ENCODE measurements around the gene CTDSP2.
"Not testable (repeated sequence)": the region's sequence is repeated elsewhere in the genome, so short reads cannot be mapped to it uniquely, and the experiment has no call there.

Gene CTDSP2

DNA sequence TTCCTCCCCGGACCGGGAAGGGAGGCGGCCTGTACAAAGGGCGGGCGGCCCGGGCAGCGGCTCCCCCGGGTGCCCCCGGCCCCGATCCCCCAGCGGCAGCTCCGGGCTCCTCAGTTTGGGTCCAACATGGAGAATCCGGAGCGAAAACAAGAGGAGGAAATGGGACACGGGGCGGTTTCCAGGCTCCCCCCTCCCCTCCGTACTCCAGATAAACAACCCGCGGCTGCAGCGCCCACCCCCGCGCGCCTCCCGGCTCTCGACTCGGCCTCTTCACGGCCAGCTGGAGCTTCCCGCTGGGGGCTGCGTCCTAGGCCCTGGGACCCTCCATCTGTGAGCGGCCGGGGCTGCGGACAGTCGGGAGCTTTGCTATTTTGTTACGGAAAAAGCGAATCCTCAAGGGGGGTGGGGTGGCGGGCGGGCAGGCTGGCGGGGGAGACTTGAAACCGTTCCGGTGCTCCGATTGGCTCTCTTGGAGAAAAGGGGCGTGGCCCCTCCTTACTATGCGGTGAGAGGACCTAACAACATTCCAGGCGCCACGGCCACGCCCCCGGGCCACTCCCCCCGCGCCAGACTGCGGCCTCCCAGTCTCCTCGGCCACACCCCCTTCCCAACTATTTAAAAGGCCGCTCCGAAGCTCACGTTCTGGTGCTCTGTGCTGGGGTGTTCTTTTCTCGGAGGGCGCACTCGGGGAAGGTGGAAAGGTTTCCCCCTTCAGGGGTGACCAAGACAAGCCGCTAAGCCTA lies at the start of gene CTDSP2:
CTDSP2 (minus strand) TSS at position 153 of the 743 bp plus-strand sequence. CDS start 294 bp downstream, outside the sequence.
- intact Hi-C loops (cut with DNase I): loop anchor here (5.0 kb wide), 1 partner anchor 46 kb away; no protein-coding TSS in a partner anchor
- DNase-seq: peak; percentile 99 to 100 (median 100)

GRCh38 chr12:57896115-57896433 lies 49.5 kb upstream of the CTDSP2 start:
- DNase-seq: peak in 1 of 10 donors; percentile 20
- intact Hi-C loops (cut with DNase I): no loop called here

DNA sequence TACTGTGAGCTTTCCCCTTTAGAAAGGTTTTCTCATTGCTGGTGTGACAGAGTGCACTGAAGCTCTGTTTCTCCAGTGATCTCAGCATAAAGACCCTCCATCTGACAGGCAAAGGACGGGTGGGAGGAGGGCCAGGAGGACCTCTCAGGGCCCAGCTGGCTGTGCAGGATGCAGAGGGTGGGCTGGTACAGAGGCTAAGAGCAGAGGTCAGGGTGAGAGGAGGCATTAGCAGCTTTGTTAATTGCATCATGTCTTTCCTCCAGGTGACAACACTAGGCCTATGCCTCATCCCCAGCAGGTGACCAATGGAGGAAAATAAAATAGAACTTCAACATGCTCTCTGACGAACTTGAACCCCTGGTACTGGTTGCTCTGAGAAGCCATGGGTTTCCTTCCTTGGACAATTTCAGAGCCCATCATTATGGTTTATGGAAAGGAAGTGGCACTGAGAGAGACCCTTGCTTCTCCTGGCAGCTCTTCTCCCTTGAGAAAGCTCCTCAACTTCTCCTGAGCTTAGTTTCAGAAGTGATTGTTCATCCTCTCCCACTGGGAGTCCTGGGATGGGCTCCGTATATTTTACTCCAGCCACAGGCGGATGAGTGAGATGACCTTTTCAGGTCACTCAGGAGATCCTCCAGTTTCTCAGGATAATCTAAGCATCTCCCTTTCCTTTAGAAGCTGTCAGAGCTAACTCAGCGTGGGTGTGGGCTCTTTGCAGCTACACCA lies 49.0 kb upstream of the CTDSP2 start:
- intact Hi-C loops (cut with DNase I): no loop called here
- DNase-seq: no peak

- DNase-seq: no peak
- intact Hi-C loops (cut with DNase I): loop anchor here (5.0 kb wide), 1 partner anchor 47 kb away; the partner anchor contains the start of gene CTDSP2
Observed at GRCh38 chr12:57894399-57895292, 48.1 kb upstream of the CTDSP2 start.

DNA sequence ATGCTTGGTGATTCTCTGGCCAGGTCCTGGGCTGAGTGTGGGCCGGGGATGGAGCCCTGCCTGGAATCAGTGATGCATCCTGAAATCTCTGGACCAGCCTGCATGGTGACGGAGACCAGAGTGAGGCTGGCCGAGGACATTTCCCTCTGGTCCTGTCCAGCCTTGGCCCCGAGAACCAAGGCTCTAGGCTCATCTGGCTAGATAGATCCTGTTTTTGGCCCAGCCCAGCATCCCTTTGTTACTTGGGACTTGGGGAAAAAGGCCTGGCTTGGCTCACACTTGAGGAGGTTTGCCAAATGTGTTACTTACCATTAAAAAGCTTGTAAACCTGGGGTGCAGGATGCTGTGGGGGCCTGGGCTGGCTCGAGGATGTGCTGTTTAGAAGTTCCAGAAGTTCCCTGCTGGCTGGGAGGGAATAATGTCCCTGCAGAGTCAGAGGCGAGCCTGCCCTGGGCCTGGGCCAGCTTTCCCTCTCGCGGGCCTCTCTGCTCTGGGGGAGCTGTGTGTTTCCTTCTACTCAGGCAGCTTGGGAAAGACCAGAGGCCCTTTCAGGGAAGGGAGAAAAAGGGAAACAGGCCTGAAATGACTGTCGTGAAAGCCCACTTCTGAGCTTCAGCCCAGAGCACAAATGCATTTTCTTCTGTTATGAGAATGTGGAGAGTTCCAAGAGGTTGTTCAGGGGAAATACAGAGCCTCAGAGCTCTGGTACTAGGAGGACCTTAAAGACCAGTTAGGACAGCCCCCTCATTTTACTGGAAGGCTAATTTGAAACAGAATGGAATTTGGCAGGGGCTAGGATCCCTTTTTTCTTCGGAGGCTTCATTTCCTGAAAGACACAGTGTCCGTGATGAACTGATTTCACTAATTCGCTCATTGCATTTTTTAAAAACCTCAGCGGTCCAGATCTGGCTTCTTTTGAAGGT lies 47.2 kb upstream of the CTDSP2 start:
- peak; percentile 74 to 97 (median 82) for DNase-seq
- intact Hi-C loops (cut with DNase I): loop anchor here (5.0 kb wide), 1 partner anchor 46 kb away; the partner anchor contains the start of gene CTDSP2

- DNase-seq: no peak
- intact Hi-C loops (cut with DNase I): loop anchor here (5.0 kb wide), 1 partner anchor 45 kb away; the partner anchor contains the start of gene CTDSP2
Observed at GRCh38 chr12:57892232-57892972, 45.9 kb upstream of the CTDSP2 start.

DNA sequence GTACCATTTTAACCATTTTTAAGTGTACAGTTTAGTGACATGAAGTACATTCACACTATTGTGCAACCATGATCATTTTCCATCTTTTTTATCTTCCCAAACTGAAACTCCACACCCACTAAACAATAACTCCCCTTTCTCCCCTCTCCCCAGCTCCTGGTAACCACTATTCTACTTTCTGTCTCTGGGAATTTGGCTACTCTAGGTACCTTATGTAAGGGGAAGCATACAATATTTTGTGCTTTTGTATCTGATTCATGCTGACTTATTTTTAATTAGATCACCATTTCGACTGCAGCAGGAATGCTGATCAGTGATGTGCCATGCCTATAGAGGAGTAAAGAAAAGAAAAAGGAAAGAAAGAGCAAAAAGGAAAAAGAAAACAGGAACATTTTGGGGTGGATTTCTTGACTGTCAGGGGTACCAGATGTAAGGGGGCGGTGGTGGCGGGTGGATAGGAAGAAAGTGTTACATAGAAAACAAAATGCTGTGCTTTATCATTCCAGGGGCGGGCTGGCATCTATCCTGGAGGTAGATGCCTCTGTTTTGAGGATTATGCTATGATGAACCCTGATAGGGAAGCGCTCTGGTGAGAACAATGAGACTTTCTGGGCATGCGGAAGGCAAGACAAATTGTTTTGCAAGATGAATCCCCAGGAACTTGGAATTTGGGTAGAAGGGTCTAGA lies 45.2 kb upstream of the CTDSP2 start:
- intact Hi-C loops (cut with DNase I): loop anchor here (5.0 kb wide), 1 partner anchor 44 kb away; the partner anchor contains the start of gene CTDSP2
- peak in 1 of 10 donors; percentile 52 for DNase-seq

- DNase-seq: no peak
- intact Hi-C loops (cut with DNase I): loop anchor here (5.0 kb wide), 1 partner anchor 43 kb away; the partner anchor contains the start of gene CTDSP2
Observed at GRCh38 chr12:57890191-57891115, 43.9 kb upstream of the CTDSP2 start.

DNA sequence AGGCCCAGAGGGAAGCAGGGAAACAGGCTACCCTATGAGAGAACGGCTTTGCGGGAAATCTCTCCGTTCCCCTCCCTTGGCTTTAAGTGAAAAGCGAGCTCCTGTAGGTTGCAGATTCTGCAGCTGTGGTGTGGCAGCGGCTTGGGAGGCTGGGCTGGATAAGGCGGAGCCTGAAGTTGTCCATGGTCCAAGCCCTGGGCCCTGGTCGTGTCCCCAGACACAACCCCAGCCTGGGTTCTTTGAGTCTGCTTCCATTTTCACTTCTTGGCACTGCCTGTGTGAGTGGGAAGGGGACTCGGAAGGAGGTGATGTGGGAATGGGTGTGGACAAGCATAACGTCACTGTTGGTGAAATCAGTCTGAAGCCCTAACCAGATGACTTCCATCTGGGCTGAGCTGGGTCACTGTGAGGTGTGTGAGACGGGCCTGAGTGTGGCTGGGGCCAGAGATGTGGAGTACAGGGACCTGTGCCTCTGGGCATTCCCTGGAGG lies 43.0 kb upstream of the CTDSP2 start:
- intact Hi-C loops (cut with DNase I): no loop called here
- DNase-seq: peak in 1 of 10 donors; percentile 90

DNA sequence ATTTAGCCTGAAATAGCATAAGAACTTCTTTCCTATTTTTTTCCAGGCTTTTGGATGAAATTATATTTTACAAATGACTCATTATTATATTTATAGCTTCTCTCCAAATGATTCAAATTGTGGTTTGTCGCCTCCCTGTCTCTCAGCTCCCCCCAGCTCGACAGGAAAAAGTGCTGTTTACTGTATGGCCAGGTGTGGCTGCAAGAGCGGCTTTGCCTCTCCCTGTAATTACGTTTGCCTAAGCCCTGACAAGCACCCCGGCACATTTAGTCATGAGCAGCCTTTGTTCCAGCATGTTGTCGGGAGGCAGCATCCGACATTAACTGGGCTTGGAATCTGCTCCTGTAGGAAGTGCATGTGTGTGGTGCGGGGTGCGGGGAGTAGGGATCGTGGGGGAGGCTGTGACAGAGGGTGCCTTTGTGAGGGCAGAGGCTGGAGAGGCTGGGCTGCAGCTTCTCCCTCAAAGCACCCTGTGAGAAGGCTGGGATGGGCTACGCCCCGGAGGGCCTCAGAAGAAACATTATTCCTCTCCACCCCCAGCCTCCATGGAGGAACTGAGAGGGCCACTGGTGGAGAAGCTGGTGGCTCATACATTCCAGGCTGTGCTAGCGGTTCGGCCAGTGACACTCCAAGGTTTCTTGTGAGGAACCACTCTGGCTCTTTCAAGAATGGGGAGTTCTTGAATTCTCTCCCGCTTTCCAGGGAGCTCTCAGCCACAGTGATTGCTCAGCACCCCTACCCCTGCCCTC lies 42.1 kb upstream of the CTDSP2 start:
- intact Hi-C loops (cut with DNase I): no loop called here
- peak in 9 of 10 donors; percentile 49 to 95 (median 69) for DNase-seq

DNA sequence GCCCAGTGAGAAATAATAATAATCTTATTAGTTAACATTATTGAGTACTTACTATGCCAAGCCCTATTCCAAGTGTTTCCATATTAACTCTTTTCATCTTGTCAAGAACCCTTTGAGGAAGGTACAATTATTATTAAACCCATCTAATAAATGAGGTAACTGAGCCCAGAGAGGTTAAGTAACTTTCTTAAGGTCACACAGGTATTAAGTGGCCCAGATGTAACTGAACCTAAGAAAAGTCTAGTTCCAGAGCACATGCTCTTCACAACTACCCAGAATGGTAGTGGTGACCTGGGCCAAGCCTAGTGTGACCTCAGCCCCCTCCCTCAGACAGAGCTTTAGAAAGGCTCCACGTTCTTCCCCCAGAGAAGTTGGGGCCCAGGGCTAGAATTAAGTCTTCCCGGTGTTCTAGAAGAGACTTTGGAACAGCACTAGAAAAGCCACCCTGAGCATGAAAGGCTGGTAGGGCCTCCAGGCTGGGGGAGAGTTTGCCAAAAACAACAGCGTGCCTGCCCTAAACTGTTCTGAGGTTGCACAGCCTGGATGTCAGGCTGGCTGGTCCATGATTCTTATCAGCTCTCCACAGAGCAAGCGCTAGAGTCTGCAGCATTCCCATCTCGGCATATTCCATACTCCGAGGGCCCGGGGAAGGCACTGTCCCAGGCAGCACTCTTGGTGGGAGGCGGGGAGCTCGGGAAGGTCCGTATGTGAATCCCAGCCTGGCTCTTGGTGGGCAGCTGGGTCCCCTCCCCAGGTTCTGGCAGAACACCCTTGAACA lies 41.3 kb upstream of the CTDSP2 start:
- peak in 2 of 10 donors; percentile 81 to 91 for DNase-seq
- intact Hi-C loops (cut with DNase I): no loop called here

DNA sequence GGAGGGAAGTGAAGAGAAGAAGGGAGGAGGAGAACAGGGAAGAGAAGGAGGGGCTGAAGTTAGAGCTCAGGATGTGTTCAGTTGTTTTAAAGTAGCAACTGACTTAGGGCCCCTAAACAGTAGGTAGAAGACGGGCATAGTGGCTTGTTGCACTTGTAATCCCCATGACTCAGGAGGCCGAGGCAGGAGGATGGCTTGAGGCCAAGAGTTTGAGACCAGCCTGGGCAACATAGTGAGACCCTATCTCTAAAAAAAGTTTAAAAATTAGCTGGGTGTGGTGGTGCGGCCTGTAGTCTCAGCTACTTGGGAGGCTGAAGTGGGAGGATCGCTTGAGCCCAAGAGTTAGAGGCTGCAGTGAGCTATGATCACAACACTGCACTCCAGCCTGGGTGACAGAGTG lies 40.4 kb upstream of the CTDSP2 start:
- DNase-seq; intact Hi-C loops (cut with DNase I): not testable (repeated sequence)

GRCh38 chr12:57886542-57886941 lies 40.0 kb upstream of the CTDSP2 start:
- intact Hi-C loops (cut with DNase I): no loop called here

DNA sequence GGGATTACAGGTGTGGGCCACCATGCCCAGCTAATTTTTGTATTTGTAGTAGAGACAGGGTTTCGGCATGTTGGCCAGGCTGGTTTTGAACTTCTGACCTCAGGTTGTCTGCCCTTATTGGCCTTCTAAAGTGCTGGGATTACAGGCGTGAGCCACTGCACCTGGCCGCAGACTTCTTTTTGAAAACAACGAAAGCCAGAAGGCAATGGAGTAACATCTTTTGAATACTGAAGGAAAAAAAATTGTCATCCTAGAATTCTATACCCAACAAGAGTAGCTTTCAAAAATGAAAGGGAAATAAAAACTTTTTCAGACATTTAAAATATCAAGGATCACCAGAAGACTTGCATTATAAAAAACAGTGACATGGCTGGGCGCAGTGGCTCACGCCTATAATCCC lies 38.7 kb upstream of the CTDSP2 start:
- DNase-seq: no peak
- intact Hi-C loops (cut with DNase I): no loop called here

More at GRCh38 chr12:57886542-57886941, 40.0 kb upstream of the CTDSP2 start:
- no peak for DNase-seq

DNA sequence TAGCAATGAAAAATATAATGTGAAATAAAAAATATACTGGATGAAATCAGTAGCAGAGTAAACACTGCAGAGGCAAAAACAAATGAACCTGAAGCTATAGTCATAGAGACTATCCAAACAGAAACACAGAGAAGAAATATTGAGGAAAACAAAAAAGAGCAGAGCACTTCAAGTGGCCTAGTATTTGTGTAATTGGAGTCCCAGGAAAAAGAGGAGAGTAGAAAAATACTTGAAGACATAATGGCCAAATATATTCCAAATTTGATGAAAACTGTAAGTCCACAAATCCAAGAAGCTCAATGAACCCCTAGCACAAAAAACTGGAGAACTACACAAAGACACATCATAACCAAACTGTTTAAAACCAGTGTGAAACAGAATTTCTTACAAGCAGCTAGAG lies 37.2 kb upstream of the CTDSP2 start:
- DNase-seq: no peak
- intact Hi-C loops (cut with DNase I): no loop called here

All from posterior cingulate gyrus (tissue), 11 donors.